CD4-positive, alpha-beta T cell treated with Interleukin-17A for 1 hour (primary cell): ENCODE results near the gene DNMT3L.
"Not testable (repeated sequence)": the region's sequence is repeated elsewhere in the genome, so short reads cannot be mapped to it uniquely, and the experiment has no call there.

Experiments used
- DNase-seq: peaks from one replicate; pipeline ENCODE4 v3.0.0-alpha.2; 2020

The DNMT3L gene

GRCh38 chr21:44294391-44295162 lies 32.9 kb upstream of the DNMT3L start:
- DNase-seq: peak; percentile 9

- DNase-seq: peak; percentile 73
Measured at GRCh38 chr21:44293551-44294231, 32.0 kb upstream of the DNMT3L start.

- no peak for DNase-seq
Measured at GRCh38 chr21:44292812-44293195, 31.1 kb upstream of the DNMT3L start.

GRCh38 chr21:44291936-44292811 lies 30.5 kb upstream of the DNMT3L start:
- DNase-seq: no peak

- DNase-seq: no peak
Measured at GRCh38 chr21:44291078-44291935, 29.6 kb upstream of the DNMT3L start.

GRCh38 chr21:44290327-44291077 lies 28.8 kb upstream of the DNMT3L start:
- no peak for DNase-seq

- DNase-seq: no peak
Measured at GRCh38 chr21:44289381-44290010, 27.8 kb upstream of the DNMT3L start.

GRCh38 chr21:44288251-44289110 lies 26.8 kb upstream of the DNMT3L start:
- no peak for DNase-seq

GRCh38 chr21:44286716-44287632 lies 25.3 kb upstream of the DNMT3L start:
- no peak for DNase-seq

GRCh38 chr21:44286086-44286715 lies 24.5 kb upstream of the DNMT3L start:
- DNase-seq: no peak

- no peak for DNase-seq
Measured at GRCh38 chr21:44285138-44285992, 23.7 kb upstream of the DNMT3L start, which contains the start of gene AIRE. Gene AIRE, plus strand, starts transcription at chr21:44285876. Its CDS starts 131 bp downstream, at chr21:44286007.

- DNase-seq: no peak
Measured at GRCh38 chr21:44283948-44284347, 22.3 kb upstream of the DNMT3L start.

GRCh38 chr21:44283211-44283785 lies 21.6 kb upstream of the DNMT3L start:
- not testable (repeated sequence) for DNase-seq

GRCh38 chr21:44282370-44282769 lies 20.7 kb upstream of the DNMT3L start:
- DNase-seq: no peak

GRCh38 chr21:44281801-44282200 lies 20.1 kb upstream of the DNMT3L start:
- DNase-seq: no peak

GRCh38 chr21:44279354-44280260 lies 17.9 kb upstream of the DNMT3L start:
- no peak for DNase-seq
